Hepatocyte (in vitro differentiated cells): ENCODE measurements around the gene CAMSAP1. TPM values are rescaled to one million over a fixed set of nuclear protein-coding genes. Genes with fewer than 3 reads are reported as not detected.

Experiments
- DNase-seq: peaks from one replicate; pipeline ENCODE4 v3.0.0-alpha.2; 2016; ENCODE audit warnings: low spot score
- H2AFZ ChIP-seq: fragments of 200-600 bp; sonication (generic); 2 replicates; pipeline ENCODE4 v1.6.0; 2016; ENCODE audit warnings: antibody characterized with exemption, mild to moderate bottlenecking
- H3K27ac ChIP-seq: fragments of 200-600 bp; sonication (generic); 2 replicates; pipeline ENCODE4 v1.5.1; 2016; ENCODE audit warnings: mild to moderate bottlenecking
- H3K27me3 ChIP-seq: fragments of 200-600 bp; sonication (generic); 2 replicates; pipeline ENCODE4 v1.6.1; 2016
- H3K36me3 ChIP-seq: fragments of 200-600 bp; sonication (generic); replicated peaks from 2 replicates; pipeline ENCODE4 v1.5.1; 2016; ENCODE audit warnings: low read depth; ENCODE audit not compliant: insufficient read depth
- H3K4me1 ChIP-seq: fragments of 200-600 bp; sonication (generic); 2 replicates; pipeline ENCODE4 v1.5.1; 2016; ENCODE audit warnings: mild to moderate bottlenecking, moderate library complexity; ENCODE audit not compliant: insufficient read depth
- H3K4me2 ChIP-seq: fragments of 200-600 bp; sonication (generic); 2 replicates; pipeline ENCODE4 v1.6.0; 2016
- H3K4me3 ChIP-seq: fragments of 200-600 bp; sonication (generic); 2 replicates; pipeline ENCODE4 v1.5.1; 2016; ENCODE audit warnings: mild to moderate bottlenecking
- H3K79me2 ChIP-seq: fragments of 200-600 bp; sonication (generic); 2 replicates; pipeline ENCODE4 v1.6.0; 2017; ENCODE audit warnings: mild to moderate bottlenecking
- H3K9me2 ChIP-seq: fragments of 200-600 bp; sonication (generic); replicated peaks from 2 replicates; pipeline ENCODE4 v1.6.0; 2017; ENCODE audit warnings: mild to moderate bottlenecking; ENCODE audit not compliant: insufficient read depth
- H3K9me3 ChIP-seq: fragments of 200-600 bp; sonication (generic); 2 replicates; pipeline ENCODE4 v1.5.1; 2016; ENCODE audit warnings: low read depth, mild to moderate bottlenecking
- H4K20me1 ChIP-seq: fragments of 200-600 bp; sonication (generic); 2 replicates; pipeline ENCODE4 v1.6.0; 2016; ENCODE audit warnings: mild to moderate bottlenecking; ENCODE audit not compliant: insufficient read depth, poor library complexity, severe bottlenecking
- EZH2 ChIP-seq: fragments of 200-600 bp; sonication (generic); IDR thresholded peaks from 2 replicates; pipeline ENCODE4 v1.6.1; 2016; ENCODE audit warnings: antibody characterized with exemption, mild to moderate bottlenecking, borderline replicate concordance
- EZH2phosphoT487 ChIP-seq: fragments of 200-600 bp; sonication (generic); IDR thresholded peaks from one replicate; pipeline ENCODE4 v1.6.1; 2018; ENCODE audit warnings: antibody characterized with exemption, mild to moderate bottlenecking, low read depth, moderate library complexity; ENCODE audit not compliant: unreplicated experiment, severe bottlenecking
- WGBS: methylation state at CpG from one replicate; pipeline ENCODE4 v1.1.6; 2016; ENCODE audit warnings: low lambda C conversion rate; ENCODE audit errors: missing lambda C conversion rate; 5-methylcytosine and 5-hydroxymethylcytosine counted together
- polyA plus RNA-seq: library from polyadenylated mRNA; unstranded; fragments of >200 nt; fragmentation: Nextera tagmentation; extraction: Ambion mirVana; gene quantifications from 2 replicates; pipeline ENCODE4 v1.2.1, GENCODE V29; 2016
- total RNA-seq: library from RNA; depleted of rRNA; stranded (reverse); fragments of >200 nt; gene quantifications from 2 replicates; pipeline ENCODE4 v1.2.3, GENCODE V29; 2014
- TF ChIP-seq, protein P1 (sequence below): fragments of 200-600 bp; sonication (generic); IDR thresholded peaks from 2 replicates; pipeline ENCODE4 v1.5.1; 2016; ENCODE audit warnings: antibody characterized with exemption, mild to moderate bottlenecking; ENCODE audit not compliant: poor library complexity

The CAMSAP1 gene
- total and polyA plus RNA-seq, 2 experiments from 2014 or later, result 5.0 to 15.6 TPM

- no peak overlapping the region for H3K27ac ChIP-seq
- TF ChIP-seq, protein P1, sequence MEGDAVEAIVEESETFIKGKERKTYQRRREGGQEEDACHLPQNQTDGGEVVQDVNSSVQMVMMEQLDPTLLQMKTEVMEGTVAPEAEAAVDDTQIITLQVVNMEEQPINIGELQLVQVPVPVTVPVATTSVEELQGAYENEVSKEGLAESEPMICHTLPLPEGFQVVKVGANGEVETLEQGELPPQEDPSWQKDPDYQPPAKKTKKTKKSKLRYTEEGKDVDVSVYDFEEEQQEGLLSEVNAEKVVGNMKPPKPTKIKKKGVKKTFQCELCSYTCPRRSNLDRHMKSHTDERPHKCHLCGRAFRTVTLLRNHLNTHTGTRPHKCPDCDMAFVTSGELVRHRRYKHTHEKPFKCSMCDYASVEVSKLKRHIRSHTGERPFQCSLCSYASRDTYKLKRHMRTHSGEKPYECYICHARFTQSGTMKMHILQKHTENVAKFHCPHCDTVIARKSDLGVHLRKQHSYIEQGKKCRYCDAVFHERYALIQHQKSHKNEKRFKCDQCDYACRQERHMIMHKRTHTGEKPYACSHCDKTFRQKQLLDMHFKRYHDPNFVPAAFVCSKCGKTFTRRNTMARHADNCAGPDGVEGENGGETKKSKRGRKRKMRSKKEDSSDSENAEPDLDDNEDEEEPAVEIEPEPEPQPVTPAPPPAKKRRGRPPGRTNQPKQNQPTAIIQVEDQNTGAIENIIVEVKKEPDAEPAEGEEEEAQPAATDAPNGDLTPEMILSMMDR, result no peak
- TF ChIP-seq EZH2phosphoT487, result no peak
- no peak for TF ChIP-seq EZH2
- no peaks in the 10 kb centered on the region for H3K4me1 ChIP-seq
- H3K4me2 ChIP-seq, result no peak overlapping the region
- WGBS, result 94% methylated on average over 35 of the region's 38 CpGs
- no peaks in the 10 kb centered on the region for H3K9me3 ChIP-seq
- H3K4me3 ChIP-seq, result no peak overlapping the region
- no peaks in the 10 kb centered on the region for H3K36me3 ChIP-seq
- no peaks in the 10 kb centered on the region for H3K79me2 ChIP-seq
- no peaks in the 10 kb centered on the region for H3K9me2 ChIP-seq
- no peak overlapping the region for H2AFZ ChIP-seq
- no peak for DNase-seq
- no peaks in the 10 kb centered on the region for H4K20me1 ChIP-seq
- H3K27me3 ChIP-seq, result no peaks in the 10 kb centered on the region
These were observed 119.4 kb downstream of the CAMSAP1 start for GRCh38 chr9:135787776-135788575.

GRCh38 chr9:135787317-135787716, 120.0 kb downstream of the CAMSAP1 start:
- Histone ChIP-seq H2AFZ (no peak overlapping the region), H4K20me1 (no peaks in the 10 kb centered on the region), H3K4me1 (no peaks in the 10 kb centered on the region), H3K79me2 (no peaks in the 10 kb centered on the region), H3K4me3 (no peak overlapping the region), H3K27me3 (no peaks in the 10 kb centered on the region), H3K36me3 (no peaks in the 10 kb centered on the region), H3K9me2 (no peaks in the 10 kb centered on the region), H3K27ac (no peak overlapping the region), H3K4me2 (no peak overlapping the region), H3K9me3 (no peaks in the 10 kb centered on the region)
- DNase-seq, result no peak
- 92% methylated on average over 12 of the region's 16 CpGs for WGBS
- no peak for TF ChIP-seq EZH2
- TF ChIP-seq, protein P1, result no peak

DNA sequence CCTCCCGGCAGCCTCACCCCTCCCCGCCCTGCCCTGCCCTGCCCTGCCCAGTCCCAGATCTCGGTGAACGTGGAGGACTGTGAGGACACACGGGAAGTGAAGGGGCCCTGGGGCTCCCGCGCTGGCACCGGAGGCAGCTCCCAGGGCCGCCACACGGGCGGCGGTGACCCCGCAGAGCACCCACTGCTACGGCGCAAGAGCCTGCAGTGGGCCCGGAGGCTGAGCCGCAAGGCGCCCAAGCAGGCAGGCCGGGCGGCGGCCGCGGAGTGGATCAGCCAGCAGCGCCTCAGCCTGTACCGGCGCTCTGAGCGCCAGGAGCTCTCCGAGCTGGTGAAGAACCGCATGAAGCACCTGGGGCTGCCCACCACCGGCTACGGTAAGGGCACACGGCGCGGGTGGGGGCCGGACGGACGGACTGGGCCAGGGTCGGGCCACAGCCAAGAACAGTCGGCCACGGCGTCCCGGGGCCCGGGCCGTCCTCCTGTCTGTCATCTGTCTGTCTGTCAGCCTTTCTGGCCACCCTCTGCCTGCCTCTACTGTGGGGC, 121.1 kb downstream of the CAMSAP1 start:
- Histone ChIP-seq H3K27me3 (no peaks in the 10 kb centered on the region), H2AFZ (no peak overlapping the region), H3K79me2 (no peaks in the 10 kb centered on the region), H3K4me1 (no peaks in the 10 kb centered on the region), H3K9me3 (no peaks in the 10 kb centered on the region), H3K36me3 (no peaks in the 10 kb centered on the region), H3K9me2 (no peaks in the 10 kb centered on the region), H4K20me1 (no peaks in the 10 kb centered on the region), H3K4me3 (no peak overlapping the region), H3K27ac (no peak overlapping the region), H3K4me2 (no peak overlapping the region)
- WGBS, result 96% methylated on average over 37 of the region's 44 CpGs
- TF ChIP-seq, protein P1, result no peak
- no peak for TF ChIP-seq EZH2phosphoT487
- TF ChIP-seq EZH2, result no peak
- DNase-seq, result no peak
